Caco-2 (cell line): Measurements from ENCODE around the gene TRIM46. TPM values are rescaled to one million over a fixed set of nuclear protein-coding genes. Genes with fewer than 3 reads are reported as not detected.
A peak's percentile ranks its signal among the peaks of the same experiment; 100 is the strongest.
"Not testable (repeated sequence)": the region's sequence is repeated elsewhere in the genome, so short reads cannot be mapped to it uniquely, and the experiment has no call there.

Experiments used
- BruUV-seq: library from RNA; stranded (reverse); fragments of 400-500 nt; replicated peaks from 2 replicates; lab custom pipeline; 2021; lab: Mats Ljungman, UMichigan
- CTCF ChIA-PET: fragments of 300-600 bp; sonication (Branson Sonifier 250); formaldehyde crosslinking; loops from one replicate; lab custom pipeline; 2022; ENCODE audit warnings: antibody characterized with exemption; lab: Charles Lee
- POLR2A ChIA-PET: fragments of 300-600 bp; sonication (Branson Sonifier 250); formaldehyde crosslinking; loops from one replicate; lab custom pipeline; 2022; ENCODE audit warnings: antibody characterized with exemption; lab: Charles Lee
- DNase-seq, 2 experiments: peaks; one replicate each; pipeline versions ENCODE4 v3.0.0 to v3.0.0-alpha.2; 2020 to 2022
- H3K27me3 ChIP-seq: replicated peaks from 2 replicates; pipeline ENCODE4 v1.6.0; 2011; ENCODE audit warnings: low read length; ENCODE audit not compliant: control insufficient read depth, insufficient read depth
- H3K36me3 ChIP-seq: 2 replicates; pipeline ENCODE4 v1.5.1; 2011; ENCODE audit warnings: low read length; ENCODE audit not compliant: control insufficient read depth, insufficient read depth
- H3K4me1 ChIP-seq: fragments of 250-450 bp; sonication (Bioruptor Pico); 2 replicates; pipeline ENCODE4 v1.5.1; 2020; ENCODE audit warnings: mild to moderate bottlenecking
- H3K4me3 ChIP-seq: 2 replicates; pipeline ENCODE4 v1.5.1; 2011; ENCODE audit warnings: low read depth, mild to moderate bottlenecking, control low read depth, low read length
- H3K9me3 ChIP-seq: fragments of 250-450 bp; sonication (Bioruptor Pico); 2 replicates; pipeline ENCODE4 v1.5.1; 2020; ENCODE audit warnings: mild to moderate bottlenecking, moderate library complexity
- H3K27ac Mint-ChIP-seq: one replicate; pipeline ENCODE4 v1.8.0; 2022; ENCODE audit warnings: mixed read lengths; ENCODE audit not compliant: unreplicated experiment
- H3K27me3 Mint-ChIP-seq: one replicate; pipeline ENCODE4 v1.8.0; 2022; ENCODE audit warnings: mixed read lengths; ENCODE audit not compliant: insufficient read depth, unreplicated experiment
- H3K36me3 Mint-ChIP-seq: one replicate; pipeline ENCODE4 v1.8.0; 2022; ENCODE audit warnings: mild to moderate bottlenecking, mixed read lengths; ENCODE audit not compliant: insufficient read depth, unreplicated experiment
- H3K4me1 Mint-ChIP-seq: one replicate; pipeline ENCODE4 v1.8.0; 2022; ENCODE audit warnings: low read depth, mixed read lengths; ENCODE audit not compliant: unreplicated experiment
- H3K4me3 Mint-ChIP-seq: one replicate; pipeline ENCODE4 v1.8.0; 2022; ENCODE audit warnings: mild to moderate bottlenecking, moderate library complexity, mixed read lengths; ENCODE audit not compliant: unreplicated experiment
- H3K9me3 Mint-ChIP-seq: one replicate; pipeline ENCODE4 v1.8.0; 2022; ENCODE audit warnings: mixed read lengths; ENCODE audit not compliant: unreplicated experiment
- intact Hi-C: fragments of 100-400 bp; cut with micrococcal nuclease; formaldehyde crosslinking; loops from one replicate; pipeline ENCODE4 v1.10.0; 2022; ENCODE audit not compliant: unreplicated experiment
- total RNA-seq: library from RNA; stranded (reverse); gene quantifications from 2 replicates; pipeline ENCODE4 v1.2.3, GENCODE V29; 2022
- TF ChIP-seq, protein P1 (sequence below), 2 experiments: fragments of 200-600 bp in 1 of 2; IDR thresholded peaks; 1 replicate in 1 of 2; 2 replicates in 1 of 2; pipeline versions ENCODE4 v1.5.1 to v1.8.0; 2011 to 2022; ENCODE audit warnings: antibody characterized with exemption in 1 of 2, control low read depth in 1 of 2, inconsistent platforms in 1 of 2, low read depth in 1 of 2, low read length in 1 of 2, mild to moderate bottlenecking in 1 of 2, moderate library complexity in 1 of 2; ENCODE audit not compliant: insufficient read depth in 1 of 2, severe bottlenecking in 1 of 2, unreplicated experiment in 1 of 2

The TRIM46 gene
- total RNA-seq, 1 experiment from 2014 or later: 0.11 TPM

DNA sequence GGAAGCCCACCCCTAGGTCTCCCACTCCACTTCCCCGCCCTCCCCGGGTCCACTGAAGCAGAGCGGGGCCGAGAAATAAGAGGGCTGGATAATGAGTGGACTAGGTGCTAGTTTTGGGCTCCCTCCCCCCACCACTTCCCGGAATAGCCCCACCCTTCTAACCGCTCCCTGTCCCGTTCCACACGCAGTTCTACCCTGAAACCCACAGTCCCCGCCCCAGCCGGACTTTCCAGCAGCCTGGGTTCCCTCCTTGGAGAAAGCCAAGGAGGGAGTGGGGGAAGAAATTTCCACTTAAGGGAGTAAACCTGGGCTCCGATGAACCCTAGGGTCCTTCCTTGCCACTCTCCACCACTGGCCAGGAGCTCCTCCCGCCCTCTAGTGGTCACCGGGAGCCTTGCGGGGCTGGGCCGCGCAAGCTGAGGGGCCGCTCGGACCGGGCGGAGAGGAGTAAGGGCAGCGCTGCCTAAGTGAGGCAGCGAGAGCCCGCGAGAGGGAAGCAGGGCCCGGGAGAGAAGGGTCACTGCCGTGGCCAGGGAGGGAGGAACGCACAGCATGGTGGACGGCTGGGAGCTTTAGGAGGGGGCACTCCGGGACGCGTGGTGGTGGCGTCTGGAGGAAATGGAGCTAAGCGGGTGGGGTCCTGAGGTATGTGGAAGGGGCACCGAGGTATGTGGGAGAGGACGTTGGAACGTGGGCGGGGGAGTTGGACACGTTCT is 19.8 kb downstream of the TRIM46 start:
- H3K9me3 Mint-ChIP-seq: no peaks in the 10 kb centered on the region
- peak overlapping the region; percentile 98 for H3K27ac Mint-ChIP-seq
- peak; percentile 91 to 96 for DNase-seq
- peaks cover 15% of the 10 kb centered on the region for H3K4me1 Mint-ChIP-seq
- H3K9me3 ChIP-seq: no peaks in the 10 kb centered on the region
- ChIA-PET POLR2A (interaction anchor here (0.6 to 2.2 kb wide), 5 partner anchors 16 to 1247 kb away, joined by 4 to 15 read pairs (median 6); partner anchors contain the start of genes DENND4B and KRTCAP2), CTCF (interaction anchor here (0.5 to 4.9 kb wide), 25 partner anchors 10 to 550 kb away, joined by 3 to 77 read pairs (median 5); partner anchors contain the start of genes CLK2, EFNA3 and KRTCAP2)
- H3K27me3 Mint-ChIP-seq: no peaks in the 10 kb centered on the region
- H3K4me3 Mint-ChIP-seq: peak overlapping the region; percentile 98
- H3K36me3 Mint-ChIP-seq: peaks cover 24% of the 10 kb centered on the region
- no TSS peak for BruUV-seq
- peaks cover 4% of the 10 kb centered on the region; the same call in 1 of the 2 replicates for H3K4me1 ChIP-seq
- H3K27me3 ChIP-seq: no peaks in the 10 kb centered on the region
- no peaks in the 10 kb centered on the region for H3K36me3 ChIP-seq
- peak overlapping the region; percentile 81 for H3K4me3 ChIP-seq
- TF ChIP-seq, protein P1, sequence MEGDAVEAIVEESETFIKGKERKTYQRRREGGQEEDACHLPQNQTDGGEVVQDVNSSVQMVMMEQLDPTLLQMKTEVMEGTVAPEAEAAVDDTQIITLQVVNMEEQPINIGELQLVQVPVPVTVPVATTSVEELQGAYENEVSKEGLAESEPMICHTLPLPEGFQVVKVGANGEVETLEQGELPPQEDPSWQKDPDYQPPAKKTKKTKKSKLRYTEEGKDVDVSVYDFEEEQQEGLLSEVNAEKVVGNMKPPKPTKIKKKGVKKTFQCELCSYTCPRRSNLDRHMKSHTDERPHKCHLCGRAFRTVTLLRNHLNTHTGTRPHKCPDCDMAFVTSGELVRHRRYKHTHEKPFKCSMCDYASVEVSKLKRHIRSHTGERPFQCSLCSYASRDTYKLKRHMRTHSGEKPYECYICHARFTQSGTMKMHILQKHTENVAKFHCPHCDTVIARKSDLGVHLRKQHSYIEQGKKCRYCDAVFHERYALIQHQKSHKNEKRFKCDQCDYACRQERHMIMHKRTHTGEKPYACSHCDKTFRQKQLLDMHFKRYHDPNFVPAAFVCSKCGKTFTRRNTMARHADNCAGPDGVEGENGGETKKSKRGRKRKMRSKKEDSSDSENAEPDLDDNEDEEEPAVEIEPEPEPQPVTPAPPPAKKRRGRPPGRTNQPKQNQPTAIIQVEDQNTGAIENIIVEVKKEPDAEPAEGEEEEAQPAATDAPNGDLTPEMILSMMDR (IDR thresholded peaks at IDR 0.05; ENCODE audit: insufficient read depth in 1 of 2, low read depth in 1 of 2, low read length in 1 of 2, severe bottlenecking in 1 of 2, unreplicated experiment in 1 of 2): peak; percentile 97 to 99
- intact Hi-C loops: loop anchor here (2.0 to 5.0 kb wide), 3 partner anchors 17 to 49 kb away; a partner anchor contains a TSS

DNA sequence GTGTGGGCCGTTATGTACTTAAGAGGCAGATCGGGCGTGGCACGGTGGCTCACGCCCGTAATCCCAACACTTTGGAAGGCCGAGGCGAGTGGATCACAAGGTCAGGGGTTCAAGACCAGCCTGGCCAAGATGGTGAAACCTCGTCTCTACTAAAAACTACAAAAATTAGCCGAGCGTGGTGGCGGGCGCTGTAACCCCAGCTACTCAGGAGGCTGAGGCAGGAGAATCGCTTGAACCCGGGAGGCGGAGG is 20.3 kb downstream of the TRIM46 start:
- H3K4me1 ChIP-seq, H3K27me3 Mint-ChIP-seq, DNase-seq, H3K36me3 ChIP-seq, H3K9me3 Mint-ChIP-seq, BruUV-seq, H3K9me3 ChIP-seq, H3K27me3 ChIP-seq: not testable (repeated sequence)
- peak overlapping the region; percentile 98 for H3K27ac Mint-ChIP-seq
- peaks cover 15% of the 10 kb centered on the region for H3K4me1 Mint-ChIP-seq
- intact Hi-C loops: loop anchor here (2.0 to 5.0 kb wide), 3 partner anchors 17 to 48 kb away; a partner anchor contains a TSS
- CTCF ChIA-PET: interaction anchor here (0.6 to 4.9 kb wide), 25 partner anchors 10 to 1674 kb away, joined by 3 to 77 read pairs (median 6); partner anchors contain the start of genes CLK2, EFNA3 and KRTCAP2
- peak overlapping the region; percentile 81 for H3K4me3 ChIP-seq
- peak overlapping the region; percentile 98 for H3K4me3 Mint-ChIP-seq
- POLR2A ChIA-PET: interaction anchor here (0.6 to 2.2 kb wide), 6 partner anchors 15 to 1247 kb away, joined by 4 to 15 read pairs (median 6); partner anchors contain the start of genes DENND4B and KRTCAP2
- peaks cover 24% of the 10 kb centered on the region for H3K36me3 Mint-ChIP-seq

DNA sequence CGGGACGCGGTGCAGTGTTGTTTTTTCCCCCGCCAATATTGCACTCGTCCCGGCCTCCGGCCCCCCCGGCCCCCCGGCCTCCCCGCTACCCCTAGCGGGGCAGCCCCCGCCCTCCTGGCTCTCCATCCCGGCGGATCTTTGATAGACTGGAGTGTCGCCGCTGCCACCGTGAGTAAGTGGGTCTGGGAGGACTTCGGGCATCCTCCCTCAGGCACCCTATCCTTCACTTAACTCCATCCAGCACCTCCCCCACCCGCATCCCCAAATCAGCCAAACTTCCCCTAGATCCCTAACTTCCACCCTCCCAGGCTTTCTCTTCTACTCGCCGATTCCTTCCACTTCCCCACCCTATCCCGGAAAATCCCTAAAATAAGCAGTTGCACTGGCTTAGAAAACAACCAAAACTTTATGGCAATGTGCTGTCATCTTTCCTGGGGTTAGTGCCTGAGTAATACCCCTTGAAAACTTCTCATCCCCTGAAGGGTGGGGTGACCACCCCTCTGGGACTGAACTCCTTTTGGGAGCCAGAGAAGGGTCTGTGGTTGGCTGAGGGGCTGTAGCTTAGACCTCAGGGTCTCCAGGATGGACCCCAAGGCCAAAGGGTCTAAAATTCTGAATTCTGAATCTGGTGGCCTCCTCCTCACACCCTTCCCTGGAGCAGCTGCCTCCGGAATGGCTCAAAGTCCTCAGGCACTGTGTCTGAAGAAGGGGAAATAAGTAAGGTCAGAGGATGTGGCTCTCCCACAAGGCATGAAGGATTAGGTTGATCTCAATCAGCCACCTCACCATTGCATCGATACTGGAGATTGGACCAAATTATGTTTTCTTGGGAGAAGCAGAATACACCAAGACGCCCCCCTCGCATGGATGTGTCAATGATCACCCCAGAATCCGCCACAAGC is 21.8 kb downstream of the TRIM46 start:
- H3K27me3 ChIP-seq: no peaks in the 10 kb centered on the region
- intact Hi-C loops: no loop called here
- peaks cover 24% of the 10 kb centered on the region for H3K36me3 Mint-ChIP-seq

More for the DNA sequence above, 21.8 kb downstream of the TRIM46 start:
- ChIA-PET POLR2A (interaction anchor here (0.8 to 2.2 kb wide), 3 partner anchors 14 to 179 kb away, joined by 3 to 15 read pairs (median 14); partner anchors contain the start of gene KRTCAP2), CTCF (interaction anchor here (0.7 to 4.9 kb wide), 6 partner anchors 17 to 104 kb away, joined by 3 to 77 read pairs (median 10); partner anchors contain the start of genes HCN3 and KRTCAP2)
- Histone ChIP-seq H3K4me3 (peak overlapping the region; percentile 81), H3K4me1 (peaks cover 4% of the 10 kb centered on the region; the same call in 1 of the 2 replicates), H3K9me3 (no peaks in the 10 kb centered on the region), H3K36me3 (no peaks in the 10 kb centered on the region)
- TSS peak; percentile 52 for BruUV-seq
- peak overlapping the region; percentile 98 for H3K27ac Mint-ChIP-seq
- no peaks in the 10 kb centered on the region for H3K27me3 Mint-ChIP-seq
- H3K4me3 Mint-ChIP-seq: peak overlapping the region; percentile 98
- TF ChIP-seq, protein P1 (IDR thresholded peaks at IDR 0.05; ENCODE audit: insufficient read depth in 1 of 2, low read depth in 1 of 2, low read length in 1 of 2, severe bottlenecking in 1 of 2, unreplicated experiment in 1 of 2): no peak
- H3K4me1 Mint-ChIP-seq: peaks cover 15% of the 10 kb centered on the region
- peak in 1 of 2 experiments; percentile 25 for DNase-seq
- H3K9me3 Mint-ChIP-seq: no peaks in the 10 kb centered on the region
